MCF 10A (cell line): ENCODE results near the gene TEAD2. TPM values are rescaled to one million over a fixed set of nuclear protein-coding genes. Genes with fewer than 3 reads are reported as not detected.

ENCODE experiments used
- BruUV-seq: library from RNA; stranded (reverse); fragments of 400-500 nt; replicated peaks from 2 replicates; lab custom pipeline; 2021; lab: Mats Ljungman, UMichigan
- CTCF ChIA-PET: fragments of 300-600 bp; sonication (Branson Sonifier 250); formaldehyde crosslinking; extraction: SDS; loops from one replicate; lab custom pipeline; 2021; ENCODE audit warnings: antibody characterized with exemption, inconsistent platforms; lab: Yijun Ruan, JAX
- POLR2A ChIA-PET: fragments of 300-600, 350-650 bp; sonication (Branson Sonifier 250); formaldehyde crosslinking; extraction: SDS; loops from one replicate; lab custom pipeline; 2020; ENCODE audit warnings: antibody characterized with exemption, inconsistent platforms; lab: Yijun Ruan, JAX
- DNase-seq: peaks from one replicate; pipeline ENCODE4 v3.0.0-alpha.2; 2018; ENCODE audit not compliant: unreplicated experiment
- H3K27ac Mint-ChIP-seq: one replicate; pipeline ENCODE4 v1.8.0; 2022; ENCODE audit warnings: mild to moderate bottlenecking, low read depth, mixed read lengths; ENCODE audit not compliant: unreplicated experiment
- H3K27me3 Mint-ChIP-seq: one replicate; pipeline ENCODE4 v1.8.0; 2022; ENCODE audit warnings: mixed read lengths; ENCODE audit not compliant: insufficient read depth, unreplicated experiment
- H3K36me3 Mint-ChIP-seq: one replicate; pipeline ENCODE4 v1.8.0; 2022; ENCODE audit warnings: mild to moderate bottlenecking, moderate library complexity, mixed read lengths; ENCODE audit not compliant: insufficient read depth, unreplicated experiment
- H3K4me1 Mint-ChIP-seq: one replicate; pipeline ENCODE4 v1.8.0; 2022; ENCODE audit warnings: mixed read lengths; ENCODE audit not compliant: insufficient read depth, unreplicated experiment
- H3K4me3 Mint-ChIP-seq: one replicate; pipeline ENCODE4 v1.8.0; 2022; ENCODE audit warnings: mild to moderate bottlenecking, moderate library complexity, mixed read lengths; ENCODE audit not compliant: unreplicated experiment
- H3K9me3 Mint-ChIP-seq: one replicate; pipeline ENCODE4 v1.8.0; 2022; ENCODE audit warnings: mixed read lengths; ENCODE audit not compliant: unreplicated experiment
- CTCF ChIP-seq: fragments of 200-600 bp; IDR thresholded peaks from one replicate; pipeline ENCODE4 v1.8.0; 2022; ENCODE audit warnings: antibody characterized with exemption, mild to moderate bottlenecking; ENCODE audit not compliant: unreplicated experiment
- intact Hi-C: fragments of 100-400 bp; cut with micrococcal nuclease; formaldehyde crosslinking; loops from 2 replicates; pipeline ENCODE4 v1.14.1; 2022
- total RNA-seq: library from RNA; stranded (reverse); gene quantifications from 2 replicates; pipeline ENCODE4 v1.2.3, GENCODE V29; 2022

Gene TEAD2
- total RNA-seq, 1 experiment from 2014 or later = 3.5 TPM

DNA sequence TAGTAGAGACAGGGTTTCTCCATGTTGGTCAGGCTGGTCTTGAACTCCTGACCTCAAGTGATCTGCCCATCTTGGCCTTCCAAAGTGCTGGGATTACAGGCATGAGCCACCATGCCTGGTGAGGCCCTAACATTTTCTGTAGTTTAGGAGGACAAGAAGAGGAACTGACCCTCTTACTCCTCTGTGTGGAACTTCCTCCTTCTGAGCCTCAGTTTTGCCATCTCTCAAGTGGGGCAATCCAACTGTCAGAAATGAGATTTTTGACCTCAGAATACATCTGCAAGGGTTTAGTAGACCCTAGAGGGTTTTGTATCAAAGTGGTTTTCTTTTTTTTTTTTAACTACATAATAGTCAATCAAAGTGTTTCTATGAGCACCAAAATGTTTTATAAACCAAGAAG, 3.9 kb upstream of the TEAD2 start:
- H3K4me1 Mint-ChIP-seq = no peaks in the 10 kb centered on the region
- no peaks in the 10 kb centered on the region for H3K27me3 Mint-ChIP-seq
- H3K9me3 Mint-ChIP-seq = no peaks in the 10 kb centered on the region

GRCh38 chr19:49364083-49364737, 2.0 kb upstream of the TEAD2 start:
- H3K4me1 Mint-ChIP-seq = no peaks in the 10 kb centered on the region
- intact Hi-C loops = no loop called here
- no TSS peak for BruUV-seq
- POLR2A ChIA-PET = no interaction called here
- DNase-seq = no peak
- H3K36me3 Mint-ChIP-seq = no peaks in the 10 kb centered on the region
- CTCF ChIA-PET = interaction anchor here (1.3 kb wide), 1 partner anchor 27 kb away, joined by 3 read pairs; no protein-coding TSS in a partner anchor
- no peak overlapping the region for H3K27ac Mint-ChIP-seq
- H3K27me3 Mint-ChIP-seq = no peaks in the 10 kb centered on the region
- H3K4me3 Mint-ChIP-seq = no peak overlapping the region
- TF ChIP-seq CTCF = no peak
- no peaks in the 10 kb centered on the region for H3K9me3 Mint-ChIP-seq

More for the DNA sequence above, 3.9 kb upstream of the TEAD2 start:
- POLR2A ChIA-PET = no interaction called here
- no TSS peak for BruUV-seq
- no peak for TF ChIP-seq CTCF
- intact Hi-C loops = no loop called here
- Mint-ChIP-seq H3K36me3 (no peaks in the 10 kb centered on the region), H3K27ac (no peak overlapping the region), H3K4me3 (no peak overlapping the region)
- DNase-seq = no peak
- CTCF ChIA-PET = interaction anchor here (0.9 kb wide), 1 partner anchor 78 kb away, joined by 3 read pairs; no protein-coding TSS in a partner anchor

- no peaks in the 10 kb centered on the region for H3K4me1 Mint-ChIP-seq
- DNase-seq = peak; percentile 100
- no peaks in the 10 kb centered on the region for H3K9me3 Mint-ChIP-seq
- intact Hi-C loops = loop anchor here (1.0 kb wide), 1 partner anchor 80 kb away; no protein-coding TSS in a partner anchor
- ChIA-PET POLR2A (interaction anchor here (0.5 to 1.6 kb wide), 7 partner anchors 15 to 729 kb away, joined by 3 to 5 read pairs (median 4); partner anchors contain the start of gene ALDH16A1), CTCF (interaction anchor here (1.3 kb wide), 1 partner anchor 28 kb away, joined by 3 read pairs; no protein-coding TSS in a partner anchor)
- H3K27me3 Mint-ChIP-seq = no peaks in the 10 kb centered on the region
- no TSS peak for BruUV-seq
- no peaks in the 10 kb centered on the region for H3K36me3 Mint-ChIP-seq
- H3K27ac Mint-ChIP-seq = no peak within 1 kb of the TSS
- H3K4me3 Mint-ChIP-seq = no peak within 1 kb of the TSS
- TF ChIP-seq CTCF = peak; percentile 4
These were observed 1.3 kb upstream of the TEAD2 start, which contains the start of gene DKKL1 for GRCh38 chr19:49363268-49364082. Gene DKKL1 (plus strand): TSS chr19:49363877. CDS start chr19:49363999, 122 bp downstream.

DNA sequence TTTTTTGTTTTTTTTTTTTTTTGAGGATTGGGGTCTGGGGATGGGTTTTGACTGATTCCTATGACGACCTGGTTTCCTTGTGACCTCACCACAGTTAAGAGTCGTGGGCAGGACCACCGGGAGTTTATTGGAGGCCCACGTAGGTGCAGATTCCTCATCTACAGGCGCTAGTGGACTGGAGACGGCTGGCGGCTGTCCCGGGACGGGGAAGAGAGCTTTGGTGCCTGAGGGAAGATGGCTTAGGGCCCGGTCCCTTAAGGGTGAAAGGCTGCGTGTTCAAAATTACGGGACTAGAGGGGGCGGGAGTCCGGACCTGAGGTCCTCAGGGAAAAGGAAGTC, 682 bp upstream of the TEAD2 start:
- intact Hi-C loops = loop anchor here (1.0 kb wide), 1 partner anchor 80 kb away; no protein-coding TSS in a partner anchor
- no peak overlapping the region for H3K4me3 Mint-ChIP-seq

More for the DNA sequence above, 682 bp upstream of the TEAD2 start:
- H3K9me3 Mint-ChIP-seq = no peaks in the 10 kb centered on the region
- no TSS peak for BruUV-seq
- TF ChIP-seq CTCF = no peak
- ChIA-PET POLR2A (interaction anchor here (0.7 to 1.6 kb wide), 6 partner anchors 15 to 728 kb away, joined by 3 to 5 read pairs (median 4); partner anchors contain the start of gene ALDH16A1), CTCF (no interaction called here)
- no peak for DNase-seq
- no peaks in the 10 kb centered on the region for H3K4me1 Mint-ChIP-seq
- H3K36me3 Mint-ChIP-seq = no peaks in the 10 kb centered on the region
- no peak overlapping the region for H3K27ac Mint-ChIP-seq
- H3K27me3 Mint-ChIP-seq = no peaks in the 10 kb centered on the region
